Measurements from ENCODE around the gene PDHX.

Gene PDHX

DNA sequence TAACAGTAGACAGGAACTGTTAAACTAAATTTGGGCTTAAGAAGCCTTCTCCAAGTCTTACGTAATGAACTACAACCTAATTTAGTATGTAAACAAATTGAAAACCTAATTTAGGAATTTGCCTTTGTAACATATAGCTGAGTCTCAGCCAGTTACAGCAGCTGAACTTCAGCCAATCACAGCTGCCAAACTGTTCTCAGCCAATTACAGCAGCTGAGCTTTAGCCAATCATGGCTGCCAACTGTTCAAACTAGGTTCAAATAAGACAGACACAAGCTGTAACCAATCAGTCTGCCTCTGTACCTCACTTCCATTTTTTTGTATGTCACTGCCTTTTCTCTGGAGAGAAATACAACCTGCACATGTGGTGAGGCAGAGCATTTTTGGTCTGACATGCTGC is 127.5 kb downstream of the PDHX start:
- DNase-seq (ENCODE audit: low read depth, low spot score), result no peak

DNA sequence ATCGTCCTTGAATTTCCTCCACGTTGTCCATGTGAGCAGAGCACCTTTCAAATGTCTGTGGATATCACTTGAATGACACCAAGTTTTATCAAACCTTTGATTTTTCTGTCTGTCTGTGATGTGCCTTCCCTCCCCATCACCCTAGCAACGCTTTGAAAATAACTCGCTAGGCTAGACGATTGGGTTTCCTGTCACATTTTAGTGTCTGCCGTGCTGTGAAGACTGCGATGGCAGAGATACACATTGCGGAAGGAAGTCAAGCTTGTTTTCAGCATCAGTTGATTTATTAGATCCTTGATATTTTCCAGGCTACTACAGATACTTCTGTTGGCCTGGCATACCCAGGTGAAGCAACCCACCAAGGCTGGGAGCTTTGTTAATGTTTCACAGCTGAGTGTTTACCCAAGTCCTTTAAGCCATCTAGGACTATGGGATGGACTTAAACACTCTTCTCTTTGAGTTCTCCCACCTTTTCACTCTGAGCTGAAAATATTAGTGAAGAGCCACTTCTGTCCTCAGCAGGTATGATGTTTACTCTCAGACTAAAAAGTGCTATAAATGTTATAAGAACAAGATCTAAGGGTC is 128.9 kb downstream of the PDHX start:
- peak; percentile 69 for DNase-seq (ENCODE audit: low read depth, low spot score)

All from activated CD4-positive, CD25-positive, alpha-beta regulatory T cell treated with anti-CD3 and anti-CD28 coated beads, Interleukin-2, amount 50 U/mL, for 16 hours (primary cell).